ENCODE results near the gene BACH2. TPM values are rescaled to one million over a fixed set of nuclear protein-coding genes. Genes with fewer than 3 reads are reported as not detected.
"Not testable (repeated sequence)": the region's sequence is repeated elsewhere in the genome, so short reads cannot be mapped to it uniquely, and the experiment has no call there.

Gene BACH2
- total RNA-seq, 2 donors from 2014 or later = 0.52 to 1.2 TPM

- Histone ChIP-seq H3K9me3 (no peaks in the 10 kb centered on the region), H3K9ac (ENCODE audit: low read depth in 2 of 2, low read length in 2 of 2) (no peak overlapping the region), H3K27me3 (no peaks in the 10 kb centered on the region), H3K4me1 (no peaks in the 10 kb centered on the region), H3K36me3 (no peaks in the 10 kb centered on the region), H3K4me3 (no peak overlapping the region), H3K27ac (peak overlapping the region; percentile 24)
- intact Hi-C loops (cut with DNase I) = no loop called here
- peak; percentile 26 for DNase-seq
- no peak for TF ChIP-seq CTCF (IDR thresholded peaks at IDR 0.05)
Measured at GRCh38 chr6:90038961-90039653, 257.5 kb downstream of the BACH2 start.

GRCh38 chr6:90036963-90037362 is 259.7 kb downstream of the BACH2 start:
- Histone ChIP-seq H3K4me3 (no peak overlapping the region), H3K9me3 (no peaks in the 10 kb centered on the region), H3K36me3 (no peaks in the 10 kb centered on the region), H3K9ac (ENCODE audit: low read depth in 2 of 2, low read length in 2 of 2) (no peak overlapping the region), H3K27ac (no peak overlapping the region), H3K4me1 (no peaks in the 10 kb centered on the region), H3K27me3 (no peaks in the 10 kb centered on the region)
- intact Hi-C loops (cut with DNase I) = no loop called here
- TF ChIP-seq CTCF (IDR thresholded peaks at IDR 0.05) = no peak
- no peak for DNase-seq

- TF ChIP-seq CTCF (IDR thresholded peaks at IDR 0.05) = no peak
- DNase-seq = no peak
- Histone ChIP-seq H3K4me3 (no peak overlapping the region), H3K36me3 (no peaks in the 10 kb centered on the region), H3K9me3 (no peaks in the 10 kb centered on the region), H3K27me3 (no peaks in the 10 kb centered on the region), H3K27ac (no peak overlapping the region), H3K4me1 (no peaks in the 10 kb centered on the region), H3K9ac (ENCODE audit: low read depth in 2 of 2, low read length in 2 of 2) (no peak overlapping the region)
- intact Hi-C loops (cut with DNase I) = no loop called here
Measured at GRCh38 chr6:90035047-90035723, 261.5 kb downstream of the BACH2 start.

GRCh38 chr6:90033746-90034271 is 262.8 kb downstream of the BACH2 start:
- no peak for TF ChIP-seq CTCF (IDR thresholded peaks at IDR 0.05)
- intact Hi-C loops (cut with DNase I) = no loop called here

GRCh38 chr6:90032489-90033212 is 264.0 kb downstream of the BACH2 start:
- H3K27me3 ChIP-seq; H3K36me3 ChIP-seq; DNase-seq; H3K4me1 ChIP-seq; H3K9ac ChIP-seq (ENCODE audit: low read depth in 2 of 2, low read length in 2 of 2); H3K4me3 ChIP-seq; H3K9me3 ChIP-seq; intact Hi-C loops (cut with DNase I); H3K27ac ChIP-seq: not testable (repeated sequence)

More at GRCh38 chr6:90033746-90034271, 262.8 kb downstream of the BACH2 start:
- Histone ChIP-seq H3K36me3 (no peaks in the 10 kb centered on the region), H3K9ac (ENCODE audit: low read depth in 2 of 2, low read length in 2 of 2) (no peak overlapping the region), H3K27me3 (no peaks in the 10 kb centered on the region), H3K4me1 (no peaks in the 10 kb centered on the region), H3K27ac (no peak overlapping the region), H3K4me3 (no peak overlapping the region), H3K9me3 (no peaks in the 10 kb centered on the region)
- DNase-seq = no peak
